Transverse colon (tissue), 4 donors: ENCODE data around the gene PTTG2. TPM values are rescaled to one million over a fixed set of nuclear protein-coding genes. Genes with fewer than 3 reads are reported as not detected.

Experiments used
- DNase-seq: peaks from one replicate; pipeline ENCODE4 v3.0.0-alpha.2; 2019
- H3K27ac ChIP-seq, 4 donors: fragments of 200-600 bp; sonication (generic); 2 replicates each; pipeline ENCODE4 v1.5.1; 2016 to 2018; ENCODE audit warnings: inconsistent platforms in 4 of 4
- H3K27me3 ChIP-seq: fragments of 200-600 bp; sonication (generic); 2 replicates; pipeline ENCODE4 v1.5.1; 2017; ENCODE audit warnings: inconsistent platforms
- H3K36me3 ChIP-seq, 4 donors: fragments of 200-600 bp; sonication (generic); 2 replicates each; pipeline ENCODE4 v1.5.1; 2017 to 2019; ENCODE audit warnings: inconsistent platforms in 4 of 4
- H3K4me1 ChIP-seq, 4 donors: fragments of 200-600 bp; sonication (generic); 2 replicates each; pipeline ENCODE4 v1.5.1; 2017 to 2020; ENCODE audit warnings: inconsistent platforms in 4 of 4
- H3K4me3 ChIP-seq, 4 donors: fragments of 200-600 bp; sonication (generic); 1 replicate in 1 of 4; 2 replicates in 3 of 4; pipeline versions ENCODE4 v1.5.1 to v1.6.1; 2017 to 2019; ENCODE audit warnings: inconsistent platforms in 4 of 4
- H3K9me3 ChIP-seq, 2 donors: fragments of 200-600 bp; sonication (generic); 2 replicates each; pipeline ENCODE4 v1.5.1; 2017 to 2019; ENCODE audit warnings: inconsistent platforms in 2 of 2
- EP300 ChIP-seq: sonication (generic); formaldehyde crosslinking; IDR thresholded peaks from one replicate; pipeline ENCODE4 v1.6.1; 2017; ENCODE audit warnings: antibody characterized with exemption, low read depth
- POLR2A ChIP-seq: fragments of 450-650 bp; IDR thresholded peaks from one replicate; pipeline ENCODE4 v1.6.1; 2016; ENCODE audit warnings: antibody characterized with exemption, mild to moderate bottlenecking, moderate library complexity
- POLR2AphosphoS5 ChIP-seq, 3 donors: sonication (generic); formaldehyde crosslinking; IDR thresholded peaks; one replicate each; pipeline ENCODE4 v1.6.1; 2016; ENCODE audit warnings: antibody characterized with exemption in 3 of 3
- WGBS, 2 donors: methylation state at CpG; one replicate each; pipeline ENCODE4 v1.1.5; 2018; ENCODE audit warnings: low coverage in 1 of 2; 5-methylcytosine and 5-hydroxymethylcytosine counted together
- in situ Hi-C, 4 donors: fragments of 200-750 bp; cut with MboI; loops; one replicate each; pipeline versions ENCODE4 v1.15.0 to v1.15.1; 2017; ENCODE audit warnings: low sequenced_read_pairs in 3 of 4, low pct_ligation_motif_present in 1 of 4, low pct_unique_long_range_greater_than_20kb in 1 of 4
- intact Hi-C: fragments of 100-400 bp; cut with DNase I; formaldehyde crosslinking; loops from one replicate; pipeline ENCODE4 v1.15.1; 2023; ENCODE audit warnings: low total_unique reads
- total RNA-seq, 4 donors: library from RNA; depleted of rRNA; stranded (reverse); fragments of >200 nt; gene quantifications; one replicate each; pipeline ENCODE4 v1.1.0, GENCODE V29; 2016
- TF ChIP-seq, protein P1 (sequence below), 5 experiments: fragments of 200-600 bp in 3 of 5; fragments of 450-650 bp in 2 of 5; sonication (generic) in 3 of 5; IDR thresholded peaks; 1 replicate in 2 of 5; 2 replicates in 3 of 5; pipeline ENCODE4 v1.5.1; 2016 to 2017; ENCODE audit warnings: antibody characterized with exemption in 5 of 5, inconsistent platforms in 3 of 5, mild to moderate bottlenecking in 2 of 5, moderate library complexity in 1 of 5

The PTTG2 gene
- total RNA-seq, 4 donors from 2014 or later = 2.6 to 3.8 TPM; not detected in 2

DNA sequence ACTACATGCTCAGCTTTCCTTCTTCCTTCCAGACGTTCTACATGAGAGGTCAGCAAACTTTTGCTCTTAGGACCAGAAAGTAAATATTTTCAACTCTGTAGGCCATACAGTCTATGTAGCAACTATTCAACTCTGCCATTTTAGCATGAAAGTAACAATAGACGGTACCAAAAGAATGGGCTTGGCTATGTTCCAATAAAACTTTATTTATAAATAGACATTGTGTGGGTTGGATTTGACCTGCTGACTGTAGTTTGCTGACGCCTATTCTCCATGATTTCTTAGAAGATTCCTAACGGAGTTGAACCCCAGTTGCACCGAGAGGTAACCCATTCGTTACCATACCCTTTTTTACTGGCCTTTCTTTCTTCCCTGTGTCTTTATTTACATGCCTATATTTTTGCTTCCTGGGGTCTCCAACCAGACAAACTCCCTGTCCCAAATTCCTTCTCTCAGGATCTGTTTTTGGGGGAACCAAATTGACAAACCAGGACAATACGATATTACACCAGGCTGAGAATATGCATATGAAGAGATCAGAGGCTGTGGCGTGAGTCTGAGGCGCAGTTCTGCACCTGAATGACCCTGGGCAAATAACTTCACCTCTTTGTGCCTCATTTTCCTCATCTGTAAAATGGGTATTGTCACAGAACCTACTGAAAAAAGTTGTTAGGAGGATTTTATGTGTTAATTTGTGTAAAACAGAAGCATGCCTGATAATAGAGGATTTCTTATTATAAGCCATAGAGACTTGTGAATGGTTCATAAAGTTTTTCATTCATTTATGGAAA, 10.4 kb upstream of the PTTG2 start:
- WGBS, 2 donors = 83 to 86% methylated on average over 8 to 9 of the region's 9 CpGs
- Histone ChIP-seq H3K4me3 (no peak overlapping the region), H3K36me3 (no peaks in the 10 kb centered on the region), H3K9me3 (no peaks in the 10 kb centered on the region), H3K27me3 (no peaks in the 10 kb centered on the region), H3K27ac (no peak overlapping the region), H3K4me1 (peaks cover 5 to 25% (median 9%) of the 10 kb centered on the region in 4 donors)
- intact Hi-C loops = no loop called here
- in situ Hi-C loops = no loop called here
- DNase-seq = no peak
- TF ChIP-seq, protein P1, sequence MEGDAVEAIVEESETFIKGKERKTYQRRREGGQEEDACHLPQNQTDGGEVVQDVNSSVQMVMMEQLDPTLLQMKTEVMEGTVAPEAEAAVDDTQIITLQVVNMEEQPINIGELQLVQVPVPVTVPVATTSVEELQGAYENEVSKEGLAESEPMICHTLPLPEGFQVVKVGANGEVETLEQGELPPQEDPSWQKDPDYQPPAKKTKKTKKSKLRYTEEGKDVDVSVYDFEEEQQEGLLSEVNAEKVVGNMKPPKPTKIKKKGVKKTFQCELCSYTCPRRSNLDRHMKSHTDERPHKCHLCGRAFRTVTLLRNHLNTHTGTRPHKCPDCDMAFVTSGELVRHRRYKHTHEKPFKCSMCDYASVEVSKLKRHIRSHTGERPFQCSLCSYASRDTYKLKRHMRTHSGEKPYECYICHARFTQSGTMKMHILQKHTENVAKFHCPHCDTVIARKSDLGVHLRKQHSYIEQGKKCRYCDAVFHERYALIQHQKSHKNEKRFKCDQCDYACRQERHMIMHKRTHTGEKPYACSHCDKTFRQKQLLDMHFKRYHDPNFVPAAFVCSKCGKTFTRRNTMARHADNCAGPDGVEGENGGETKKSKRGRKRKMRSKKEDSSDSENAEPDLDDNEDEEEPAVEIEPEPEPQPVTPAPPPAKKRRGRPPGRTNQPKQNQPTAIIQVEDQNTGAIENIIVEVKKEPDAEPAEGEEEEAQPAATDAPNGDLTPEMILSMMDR (IDR thresholded peaks at IDR 0.05) = no peak
- TF ChIP-seq POLR2AphosphoS5 (IDR thresholded peaks at IDR 0.05) (no peak), EP300 (no peak), POLR2A (no peak)

DNA sequence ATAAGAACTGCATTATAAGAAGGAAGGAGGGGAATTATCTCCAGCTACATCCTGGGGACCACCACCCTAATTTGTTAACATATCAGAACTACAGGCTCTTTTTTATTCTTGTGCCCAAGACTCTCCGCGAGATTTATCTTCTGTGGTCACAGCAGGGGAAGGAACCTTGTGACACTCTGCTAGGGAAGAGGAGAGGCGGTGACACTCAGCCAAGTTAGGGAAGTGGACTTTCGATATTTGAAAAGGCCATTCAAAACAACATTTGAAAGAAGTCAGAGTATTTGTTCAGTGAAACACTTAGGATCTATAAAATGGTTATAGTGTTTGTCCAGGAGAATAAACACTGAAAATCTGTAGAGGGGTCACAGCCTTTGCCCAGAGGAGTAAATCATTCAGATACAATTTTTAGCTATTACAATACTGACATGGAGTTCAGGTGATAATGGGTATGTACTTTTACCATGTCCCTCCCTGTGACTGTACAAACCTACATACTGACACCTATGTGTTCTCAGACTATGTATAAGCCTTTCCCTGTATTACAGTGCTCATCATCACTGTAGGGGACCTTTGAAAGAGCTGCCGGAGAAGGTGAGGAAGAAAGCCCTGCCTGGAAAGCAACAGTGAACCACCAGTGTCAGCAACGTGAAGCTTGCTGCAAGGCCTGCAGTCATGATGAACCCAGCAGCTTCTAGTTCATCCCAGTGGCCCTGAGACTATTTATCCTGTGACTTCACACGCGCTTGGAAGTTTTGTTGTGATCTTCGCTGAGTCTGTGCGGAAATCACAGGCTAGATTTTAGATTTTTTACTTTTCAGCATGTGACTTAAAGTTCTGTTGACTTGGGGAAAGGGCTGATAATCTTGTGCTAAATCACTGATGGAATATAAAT, 8.5 kb upstream of the PTTG2 start:
- intact Hi-C loops (no loop called here), in situ Hi-C loops (no loop called here)
- TF ChIP-seq POLR2A = no peak
- TF ChIP-seq, protein P1 (IDR thresholded peaks at IDR 0.05) = no peak
- TF ChIP-seq POLR2AphosphoS5 (IDR thresholded peaks at IDR 0.05) = no peak
- no peak for TF ChIP-seq EP300
- H3K27me3 ChIP-seq = no peaks in the 10 kb centered on the region
- 31 to 73% methylated on average over 4 to 10 of the region's 10 CpGs for WGBS, 2 donors
- H3K4me1 ChIP-seq = peaks cover 2 to 13% (median 8%) of the 10 kb centered on the region in 4 donors
- peak overlapping the region in 3 of 4 donors; percentile 1 to 10 (median 1) for H3K27ac ChIP-seq
- no peak overlapping the region for H3K4me3 ChIP-seq
- no peaks in the 10 kb centered on the region for H3K36me3 ChIP-seq
- peak; percentile 21 for DNase-seq
- no peaks in the 10 kb centered on the region for H3K9me3 ChIP-seq

DNA sequence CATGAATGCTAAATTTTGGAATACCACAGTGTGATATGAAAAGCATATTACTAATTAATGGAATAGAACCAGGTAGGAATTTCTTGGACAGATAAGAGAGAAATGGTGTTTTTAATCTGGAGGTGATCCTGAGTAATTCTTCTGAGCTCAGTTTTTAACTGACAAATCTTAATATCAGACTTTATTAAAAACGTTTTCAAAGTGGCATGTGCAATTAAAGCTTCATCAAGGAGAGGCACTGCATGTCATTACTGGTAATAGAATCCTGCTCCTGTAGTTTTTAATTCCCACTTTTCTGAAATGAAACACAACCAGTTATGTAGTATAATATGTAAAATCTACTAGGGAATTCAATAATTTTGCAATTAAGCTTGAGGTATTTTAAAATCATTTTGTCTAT, 7.0 kb upstream of the PTTG2 start:
- H3K27me3 ChIP-seq = no peaks in the 10 kb centered on the region
- no peak overlapping the region for H3K27ac ChIP-seq
- DNase-seq = no peak
- H3K9me3 ChIP-seq = no peaks in the 10 kb centered on the region
- WGBS, 2 donors = 54 to 71% methylated on average over 1 of the region's 1 CpG
- in situ Hi-C loops (no loop called here), intact Hi-C loops (no loop called here)
- peaks cover 2 to 13% (median 8%) of the 10 kb centered on the region in 4 donors for H3K4me1 ChIP-seq
- H3K36me3 ChIP-seq = no peaks in the 10 kb centered on the region
- TF ChIP-seq POLR2A (no peak), EP300 (no peak)
- H3K4me3 ChIP-seq = no peak overlapping the region

DNA sequence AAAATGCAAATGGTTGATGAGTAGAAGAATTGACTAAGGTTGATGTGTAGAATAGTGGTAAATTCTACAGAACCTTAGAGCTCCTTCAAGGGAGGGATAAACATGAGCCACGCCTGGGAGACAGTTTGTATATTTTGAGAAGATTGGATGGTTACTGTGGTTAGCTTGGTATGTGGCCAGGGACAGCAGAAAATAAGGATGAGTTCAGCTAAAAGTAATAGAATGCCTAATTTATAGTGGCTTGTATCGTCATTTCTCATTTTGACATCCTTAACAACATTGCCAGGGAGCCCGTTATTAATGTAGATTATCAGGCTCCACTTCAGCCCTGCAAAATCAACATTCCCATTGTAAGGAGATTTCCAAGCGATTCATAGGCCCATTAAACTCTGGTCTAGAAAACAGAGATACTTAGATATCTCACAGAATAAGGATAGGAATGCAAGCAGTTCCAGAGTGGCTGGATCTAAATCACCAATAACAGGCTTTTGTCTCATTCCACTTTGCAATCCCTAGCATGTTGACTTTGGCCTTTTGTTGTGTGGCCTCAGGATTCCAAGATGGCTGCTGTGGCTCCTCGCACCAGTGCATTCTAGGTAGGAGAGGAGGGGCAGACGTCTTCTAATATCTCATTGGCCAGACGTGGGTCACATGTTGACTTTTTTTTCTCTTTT, 6.4 kb upstream of the PTTG2 start:
- 80 to 86% methylated on average over 7 of the region's 7 CpGs for WGBS, 2 donors
- H3K27ac ChIP-seq = peak overlapping the region in 2 of 4 donors; percentile 29 to 45
- no peaks in the 10 kb centered on the region for H3K9me3 ChIP-seq
- intact Hi-C loops = no loop called here
- H3K4me3 ChIP-seq = no peak overlapping the region
- no peak for DNase-seq
- TF ChIP-seq, protein P1 (IDR thresholded peaks at IDR 0.05) = no peak
- TF ChIP-seq EP300 = no peak
- H3K36me3 ChIP-seq = no peaks in the 10 kb centered on the region
- H3K4me1 ChIP-seq = peaks cover 2 to 13% (median 8%) of the 10 kb centered on the region in 4 donors
- no peaks in the 10 kb centered on the region for H3K27me3 ChIP-seq
- in situ Hi-C loops = no loop called here
